ENCODE data around the gene FLT1.

DNA sequence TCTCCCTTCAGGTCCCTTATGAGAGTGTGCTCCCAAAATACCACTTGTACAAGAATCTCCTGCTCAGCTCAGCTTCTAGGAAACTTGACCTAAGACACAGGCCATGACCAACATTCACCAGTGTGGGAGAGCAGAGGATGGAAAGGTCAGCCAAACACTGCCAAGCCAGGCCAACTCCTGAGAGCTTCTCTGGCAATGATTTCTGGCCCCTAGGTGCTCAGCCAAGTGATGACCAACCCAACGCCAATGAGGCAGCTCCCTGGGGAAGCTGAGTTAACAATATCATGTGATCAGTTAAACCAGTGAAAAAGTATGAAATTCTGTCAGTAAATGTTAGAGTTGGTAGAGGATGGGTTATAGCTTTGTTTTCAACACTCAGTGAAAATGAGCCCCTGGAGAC lies 49.1 kb upstream of the FLT1 start:
- TF ChIP-seq, protein P1, sequence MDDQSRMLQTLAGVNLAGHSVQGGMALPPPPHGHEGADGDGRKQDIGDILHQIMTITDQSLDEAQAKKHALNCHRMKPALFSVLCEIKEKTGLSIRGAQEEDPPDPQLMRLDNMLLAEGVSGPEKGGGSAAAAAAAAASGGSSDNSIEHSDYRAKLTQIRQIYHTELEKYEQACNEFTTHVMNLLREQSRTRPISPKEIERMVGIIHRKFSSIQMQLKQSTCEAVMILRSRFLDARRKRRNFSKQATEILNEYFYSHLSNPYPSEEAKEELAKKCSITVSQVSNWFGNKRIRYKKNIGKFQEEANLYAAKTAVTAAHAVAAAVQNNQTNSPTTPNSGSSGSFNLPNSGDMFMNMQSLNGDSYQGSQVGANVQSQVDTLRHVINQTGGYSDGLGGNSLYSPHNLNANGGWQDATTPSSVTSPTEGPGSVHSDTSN (CRISPR knock-in tag; IDR thresholded peaks at IDR 0.05): no peak
- no peak for TF ChIP-seq YY1 (tag by site-specific recombination; IDR thresholded peaks at IDR 0.05)
- TF ChIP-seq ZNF274 (IDR thresholded peaks at IDR 0.05; ENCODE audit: low read length): no peak
- TF ChIP-seq ZNF274 (tag by site-specific recombination; IDR thresholded peaks at IDR 0.05; ENCODE audit: borderline replicate concordance): no peak
